OCI-LY7 (cell line): Measurements from ENCODE around the gene EFNA5.

Source experiments
- CTCF ChIP-seq: fragments of 200-600 bp; sonication (generic); conservative IDR thresholded peaks from 2 replicates; pipeline ENCODE4 v1.5.1; 2014; ENCODE audit warnings: mild to moderate bottlenecking, antibody characterized with exemption, low read length, moderate library complexity, mixed read lengths
- EZH2phosphoT487 ChIP-seq: fragments of 200-600 bp; sonication (generic); IDR thresholded peaks from 2 replicates; pipeline ENCODE4 v1.6.1; 2018; ENCODE audit warnings: low read depth, borderline replicate concordance, mild to moderate bottlenecking, mixed run types, antibody characterized with exemption, low read length, moderate library complexity, mixed read lengths

- TF ChIP-seq CTCF: no peak
- no peak for TF ChIP-seq EZH2phosphoT487
Measured at GRCh38 chr5:107486489-107486888, 184.2 kb downstream of the EFNA5 start.
